ENCODE results near the gene ABR. TPM values are rescaled to one million over a fixed set of nuclear protein-coding genes. Genes with fewer than 3 reads are reported as not detected.

ABR gene
- total RNA-seq, 1 experiment from 2014 or later = 172 TPM

DNA sequence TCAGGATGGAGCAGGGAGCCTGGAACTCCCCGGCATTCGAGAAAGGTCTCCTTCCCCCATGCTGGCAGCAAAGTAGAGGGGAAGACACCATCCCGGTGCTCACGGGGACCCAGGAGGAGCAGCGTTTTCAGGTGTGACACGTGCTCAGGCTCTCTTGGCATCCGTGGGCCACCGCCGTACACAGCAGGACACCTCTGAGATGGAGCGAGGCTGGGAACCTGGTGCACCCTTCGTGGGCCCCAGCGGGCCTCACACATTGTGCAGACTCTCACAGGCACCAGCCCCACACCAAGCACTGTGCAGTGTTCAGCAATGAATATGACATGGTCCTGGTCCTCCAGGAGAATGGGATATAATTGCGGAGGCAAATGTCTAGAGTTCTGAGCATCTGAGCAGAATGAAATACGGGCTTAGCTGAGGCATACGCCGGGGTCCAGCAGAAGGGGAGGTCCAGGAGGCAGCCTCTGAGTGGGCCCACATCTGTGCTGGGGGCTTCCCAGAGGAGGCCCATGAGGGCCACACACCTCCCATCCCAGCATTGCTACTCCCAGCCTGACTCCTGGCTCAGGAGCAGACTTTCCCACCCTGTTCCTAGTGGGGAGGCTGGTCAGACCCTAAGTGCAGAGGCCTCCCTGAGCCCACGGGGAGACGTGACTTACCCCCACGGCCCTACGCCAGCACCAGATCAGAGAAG is 72.6 kb downstream of the ABR start:
- no peaks in the 10 kb centered on the region for H3K9me3 ChIP-seq (ENCODE audit: control insufficient read depth, insufficient read depth, low read depth, low read length)
- intact Hi-C loops (cut with micrococcal nuclease; ENCODE audit: unreplicated experiment) = no loop called here
- no peaks in the 10 kb centered on the region for H3K27me3 ChIP-seq (ENCODE audit: control insufficient read depth, insufficient read depth, low read length)
- peak overlapping the region; percentile 84 for H3K27ac ChIP-seq (ENCODE audit: low read length)
- POLR2A ChIA-PET = interaction anchor here (0.5 kb wide), 1 partner anchor 17 kb away, joined by 15 read pairs; no protein-coding TSS in a partner anchor
- BruUV-seq (replicated peaks) = no TSS peak
- H3K36me3 ChIP-seq (ENCODE audit: control insufficient read depth, insufficient read depth, low read length) = no peaks in the 10 kb centered on the region
- CTCF ChIA-PET = no interaction called here
- H3K4me3 ChIP-seq (ENCODE audit: low read depth in 2 of 2, low read length in 2 of 2) = peak overlapping the region; percentile 61 to 75
- TF ChIP-seq POLR2AphosphoS5 (IDR thresholded peaks at IDR 0.05; ENCODE audit: low read depth, low read length) (no peak), SIN3A (IDR thresholded peaks at IDR 0.05; ENCODE audit: borderline replicate concordance, insufficient read depth, low read depth, low read length) (no peak), TCF7L2 (IDR thresholded peaks at IDR 0.05; ENCODE audit: low read depth, low read length) (no peak)
- TF ChIP-seq, protein P1, sequence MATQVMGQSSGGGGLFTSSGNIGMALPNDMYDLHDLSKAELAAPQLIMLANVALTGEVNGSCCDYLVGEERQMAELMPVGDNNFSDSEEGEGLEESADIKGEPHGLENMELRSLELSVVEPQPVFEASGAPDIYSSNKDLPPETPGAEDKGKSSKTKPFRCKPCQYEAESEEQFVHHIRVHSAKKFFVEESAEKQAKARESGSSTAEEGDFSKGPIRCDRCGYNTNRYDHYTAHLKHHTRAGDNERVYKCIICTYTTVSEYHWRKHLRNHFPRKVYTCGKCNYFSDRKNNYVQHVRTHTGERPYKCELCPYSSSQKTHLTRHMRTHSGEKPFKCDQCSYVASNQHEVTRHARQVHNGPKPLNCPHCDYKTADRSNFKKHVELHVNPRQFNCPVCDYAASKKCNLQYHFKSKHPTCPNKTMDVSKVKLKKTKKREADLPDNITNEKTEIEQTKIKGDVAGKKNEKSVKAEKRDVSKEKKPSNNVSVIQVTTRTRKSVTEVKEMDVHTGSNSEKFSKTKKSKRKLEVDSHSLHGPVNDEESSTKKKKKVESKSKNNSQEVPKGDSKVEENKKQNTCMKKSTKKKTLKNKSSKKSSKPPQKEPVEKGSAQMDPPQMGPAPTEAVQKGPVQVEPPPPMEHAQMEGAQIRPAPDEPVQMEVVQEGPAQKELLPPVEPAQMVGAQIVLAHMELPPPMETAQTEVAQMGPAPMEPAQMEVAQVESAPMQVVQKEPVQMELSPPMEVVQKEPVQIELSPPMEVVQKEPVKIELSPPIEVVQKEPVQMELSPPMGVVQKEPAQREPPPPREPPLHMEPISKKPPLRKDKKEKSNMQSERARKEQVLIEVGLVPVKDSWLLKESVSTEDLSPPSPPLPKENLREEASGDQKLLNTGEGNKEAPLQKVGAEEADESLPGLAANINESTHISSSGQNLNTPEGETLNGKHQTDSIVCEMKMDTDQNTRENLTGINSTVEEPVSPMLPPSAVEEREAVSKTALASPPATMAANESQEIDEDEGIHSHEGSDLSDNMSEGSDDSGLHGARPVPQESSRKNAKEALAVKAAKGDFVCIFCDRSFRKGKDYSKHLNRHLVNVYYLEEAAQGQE (IDR thresholded peaks at IDR 0.05; ENCODE audit: insufficient read depth in 1 of 2, low read depth in 2 of 2, low read length in 1 of 2) = no peak
- TF ChIP-seq, protein P2, sequence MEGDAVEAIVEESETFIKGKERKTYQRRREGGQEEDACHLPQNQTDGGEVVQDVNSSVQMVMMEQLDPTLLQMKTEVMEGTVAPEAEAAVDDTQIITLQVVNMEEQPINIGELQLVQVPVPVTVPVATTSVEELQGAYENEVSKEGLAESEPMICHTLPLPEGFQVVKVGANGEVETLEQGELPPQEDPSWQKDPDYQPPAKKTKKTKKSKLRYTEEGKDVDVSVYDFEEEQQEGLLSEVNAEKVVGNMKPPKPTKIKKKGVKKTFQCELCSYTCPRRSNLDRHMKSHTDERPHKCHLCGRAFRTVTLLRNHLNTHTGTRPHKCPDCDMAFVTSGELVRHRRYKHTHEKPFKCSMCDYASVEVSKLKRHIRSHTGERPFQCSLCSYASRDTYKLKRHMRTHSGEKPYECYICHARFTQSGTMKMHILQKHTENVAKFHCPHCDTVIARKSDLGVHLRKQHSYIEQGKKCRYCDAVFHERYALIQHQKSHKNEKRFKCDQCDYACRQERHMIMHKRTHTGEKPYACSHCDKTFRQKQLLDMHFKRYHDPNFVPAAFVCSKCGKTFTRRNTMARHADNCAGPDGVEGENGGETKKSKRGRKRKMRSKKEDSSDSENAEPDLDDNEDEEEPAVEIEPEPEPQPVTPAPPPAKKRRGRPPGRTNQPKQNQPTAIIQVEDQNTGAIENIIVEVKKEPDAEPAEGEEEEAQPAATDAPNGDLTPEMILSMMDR (IDR thresholded peaks at IDR 0.05) = no peak
- in situ Hi-C loops (cut with HindIII; ENCODE audit: low pct_unique_long_range_greater_than_20kb, low sequenced_read_pairs) = no loop called here
- H3K4me1 ChIP-seq (ENCODE audit: control insufficient read depth, insufficient read depth, low read length) = peaks cover 37% of the 10 kb centered on the region
- ATAC-seq = no peak
- DNase-seq (ENCODE audit: low read depth, low spot score) = no peak

DNA sequence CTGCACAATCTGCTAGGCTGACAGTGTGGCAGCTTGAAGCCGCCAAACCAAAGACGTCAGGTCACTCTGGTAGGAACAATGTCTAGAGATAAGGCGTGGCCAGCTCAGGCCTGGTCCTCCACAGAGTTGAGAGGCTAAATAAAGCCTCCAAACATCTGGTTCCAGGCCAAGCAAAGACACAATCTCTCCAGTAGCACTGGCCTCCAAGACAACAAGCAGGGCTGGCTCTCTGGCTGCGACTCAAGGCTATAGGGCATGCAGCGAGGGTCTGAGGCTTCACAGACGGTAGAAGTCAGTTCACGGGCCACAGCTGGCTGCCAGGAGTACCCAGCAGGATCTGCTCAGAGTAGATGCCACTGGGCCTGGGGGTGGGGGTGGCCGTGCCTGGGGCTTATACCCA is 75.6 kb downstream of the ABR start:
- DNase-seq (ENCODE audit: low read depth, low spot score) (no peak), ATAC-seq (no peak)
- no TSS peak for BruUV-seq (replicated peaks)
- no peak for TF ChIP-seq POLR2AphosphoS5 (IDR thresholded peaks at IDR 0.05; ENCODE audit: low read depth, low read length)
- TF ChIP-seq, protein P2 (IDR thresholded peaks at IDR 0.05) = no peak
- no peak for TF ChIP-seq SIN3A (IDR thresholded peaks at IDR 0.05; ENCODE audit: borderline replicate concordance, insufficient read depth, low read depth, low read length)
- no peak for TF ChIP-seq TCF7L2 (IDR thresholded peaks at IDR 0.05; ENCODE audit: low read depth, low read length)
- TF ChIP-seq, protein P1 (IDR thresholded peaks at IDR 0.05; ENCODE audit: insufficient read depth in 1 of 2, low read depth in 2 of 2, low read length in 1 of 2) = no peak
- in situ Hi-C loops (cut with HindIII; ENCODE audit: low pct_unique_long_range_greater_than_20kb, low sequenced_read_pairs) = no loop called here
- intact Hi-C loops (cut with micrococcal nuclease; ENCODE audit: unreplicated experiment) = no loop called here
- ChIA-PET CTCF (no interaction called here), POLR2A (no interaction called here)
- Histone ChIP-seq H3K4me3 (ENCODE audit: low read depth in 2 of 2, low read length in 2 of 2) (no peak overlapping the region), H3K27ac (ENCODE audit: low read length) (peak overlapping the region; percentile 39; the same call in 1 of the 2 replicates), H3K36me3 (ENCODE audit: control insufficient read depth, insufficient read depth, low read length) (no peaks in the 10 kb centered on the region), H3K4me1 (ENCODE audit: control insufficient read depth, insufficient read depth, low read length) (peaks cover 15% of the 10 kb centered on the region), H3K27me3 (ENCODE audit: control insufficient read depth, insufficient read depth, low read length) (no peaks in the 10 kb centered on the region), H3K9me3 (ENCODE audit: control insufficient read depth, insufficient read depth, low read depth, low read length) (no peaks in the 10 kb centered on the region)
